GM20431 (cell line): ENCODE data around the gene RUVBL2.

Experiments used
- in situ Hi-C: fragments of 300-500 bp; cut with MseI, MboI; formaldehyde crosslinking; loops from one replicate; pipeline ENCODE4 v1.15.0; 2020; ENCODE audit warnings: low sequenced_read_pairs; ENCODE audit not compliant: unreplicated experiment

RUVBL2 gene

DNA sequence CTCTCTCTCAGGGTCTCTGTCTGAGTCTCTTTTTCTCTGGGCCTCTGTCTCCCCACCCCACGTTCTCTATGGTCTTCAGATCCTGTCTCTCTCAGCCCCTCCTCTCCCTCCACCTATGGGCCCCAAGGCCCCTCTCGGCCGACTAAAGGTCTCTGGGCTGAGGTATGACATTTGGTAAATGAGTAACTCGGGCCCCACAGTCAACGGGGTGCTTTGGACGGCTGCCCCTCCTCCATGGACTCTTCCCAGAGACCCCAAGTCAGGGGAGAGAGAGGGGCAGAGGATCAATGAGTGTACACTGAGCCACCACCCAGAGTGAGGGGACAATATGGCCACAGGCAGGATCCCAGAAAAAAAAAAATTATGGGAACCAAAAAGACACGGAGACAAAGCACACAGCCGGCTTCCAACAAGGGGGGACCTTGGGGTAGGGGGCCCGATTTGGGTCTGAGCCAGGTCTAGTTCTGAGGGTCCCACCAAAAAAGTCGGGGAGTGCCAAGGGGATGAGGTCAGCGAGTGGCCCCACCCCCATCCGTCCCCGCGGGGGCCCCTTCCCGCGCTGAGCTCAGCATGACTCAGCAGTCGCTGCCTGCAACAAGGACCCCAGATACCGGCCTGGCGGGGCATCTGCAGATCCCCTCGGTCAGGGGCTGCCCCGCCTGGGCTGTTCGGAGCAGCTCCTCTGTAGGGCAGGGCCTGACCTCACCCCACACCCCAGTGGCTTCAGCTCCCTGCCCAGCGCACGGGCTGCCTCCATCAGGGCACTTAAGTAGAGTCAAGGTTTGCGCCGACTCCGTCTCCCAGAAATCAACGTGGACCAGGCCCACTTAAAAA lies 30.1 kb upstream of the RUVBL2 start:
- in situ Hi-C loops: no loop called here

DNA sequence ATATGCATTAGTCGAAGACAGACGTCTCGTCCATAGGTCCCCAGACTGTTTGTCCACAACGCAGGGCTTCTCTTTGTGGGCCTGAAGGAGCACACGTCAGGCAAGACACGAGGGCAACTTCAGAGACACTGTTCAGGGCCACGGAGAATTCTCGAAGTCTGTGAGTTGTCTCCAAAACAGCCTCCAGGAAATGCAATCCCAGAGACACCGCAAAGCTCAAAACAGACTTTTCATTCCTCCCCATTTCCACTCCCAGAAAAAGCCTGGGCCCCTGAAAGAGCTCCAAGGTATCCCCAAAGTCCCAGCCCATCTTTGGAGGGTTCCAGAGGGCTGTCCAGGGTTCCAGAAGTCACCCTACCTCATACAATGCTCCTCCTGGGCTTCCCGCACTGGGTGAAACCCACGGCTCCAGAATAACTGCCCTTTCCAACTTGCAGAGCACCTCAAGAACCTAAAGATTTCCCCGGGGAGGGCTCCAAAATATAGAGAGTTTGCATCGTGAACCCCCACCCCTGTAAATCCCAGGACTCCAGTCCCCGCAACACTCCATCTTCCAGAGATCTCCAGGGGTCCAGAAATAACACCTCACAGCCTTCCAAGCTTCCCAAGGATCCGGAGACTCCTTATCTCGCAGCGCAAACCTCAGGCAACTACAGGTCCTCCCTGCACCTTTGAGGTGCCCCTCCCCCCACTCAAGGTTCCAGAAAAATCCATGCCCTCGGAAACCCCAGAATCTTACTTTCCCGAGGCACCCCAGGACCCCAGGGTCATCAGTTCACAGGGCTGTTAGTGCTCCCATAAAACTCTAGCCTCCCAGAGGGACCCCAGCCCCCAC lies 29.3 kb upstream of the RUVBL2 start:
- in situ Hi-C loops: no loop called here

DNA sequence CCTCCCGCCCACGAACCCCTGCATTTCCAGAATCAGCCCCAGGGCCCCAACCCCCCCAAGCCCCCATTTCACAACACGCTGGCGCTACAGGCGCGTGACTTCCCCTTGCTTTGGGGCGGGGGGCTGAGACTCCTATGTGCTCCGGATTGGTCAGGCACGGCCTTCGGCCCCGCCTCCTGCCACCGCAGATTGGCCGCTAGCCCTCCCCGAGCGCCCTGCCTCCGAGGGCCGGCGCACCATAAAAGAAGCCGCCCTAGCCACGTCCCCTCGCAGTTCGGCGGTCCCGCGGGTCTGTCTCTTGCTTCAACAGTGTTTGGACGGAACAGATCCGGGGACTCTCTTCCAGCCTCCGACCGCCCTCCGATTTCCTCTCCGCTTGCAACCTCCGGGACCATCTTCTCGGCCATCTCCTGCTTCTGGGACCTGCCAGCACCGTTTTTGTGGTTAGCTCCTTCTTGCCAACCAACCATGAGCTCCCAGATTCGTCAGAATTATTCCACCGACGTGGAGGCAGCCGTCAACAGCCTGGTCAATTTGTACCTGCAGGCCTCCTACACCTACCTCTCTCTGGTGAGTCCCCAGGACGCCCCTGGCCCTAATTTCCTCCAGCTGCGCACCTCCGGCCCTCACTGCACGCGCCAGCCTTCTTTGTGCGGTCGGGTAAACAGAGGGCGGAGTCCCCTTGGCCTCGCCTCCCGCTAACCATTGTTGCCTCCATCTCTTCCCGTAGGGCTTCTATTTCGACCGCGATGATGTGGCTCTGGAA lies 28.5 kb upstream of the RUVBL2 start, which contains the start of gene FTL:
TSS of gene FTL (plus strand) at position 270 of the 766 bp plus-strand sequence. CDS start at position 469, 199 bp downstream.
- in situ Hi-C loops: no loop called here

DNA sequence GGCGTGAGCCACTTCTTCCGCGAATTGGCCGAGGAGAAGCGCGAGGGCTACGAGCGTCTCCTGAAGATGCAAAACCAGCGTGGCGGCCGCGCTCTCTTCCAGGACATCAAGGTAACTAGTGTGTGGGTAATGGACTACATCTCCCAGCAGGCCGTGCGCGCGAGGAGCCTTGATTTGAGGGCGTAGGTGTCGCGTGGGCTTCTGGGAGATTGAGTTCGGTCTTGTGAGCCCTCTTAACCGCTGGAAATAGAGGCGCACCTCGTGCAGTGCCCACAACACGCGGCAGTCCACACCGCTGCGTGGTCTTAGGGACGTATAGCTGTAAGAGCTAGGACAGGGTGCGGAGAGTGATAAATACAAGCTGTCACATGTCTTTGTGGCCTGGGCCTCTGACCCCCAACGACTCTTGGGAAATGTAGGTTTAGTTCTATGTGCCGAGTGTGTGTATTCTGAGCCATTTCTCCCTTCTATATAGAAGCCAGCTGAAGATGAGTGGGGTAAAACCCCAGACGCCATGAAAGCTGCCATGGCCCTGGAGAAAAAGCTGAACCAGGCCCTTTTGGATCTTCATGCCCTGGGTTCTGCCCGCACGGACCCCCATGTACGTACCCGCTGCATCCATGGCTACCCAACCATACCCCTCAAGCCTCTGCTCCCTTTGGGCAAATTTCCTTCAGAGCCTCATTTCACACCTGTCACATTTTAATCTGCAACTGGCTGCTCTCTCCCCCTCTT lies 27.7 kb upstream of the RUVBL2 start:
- in situ Hi-C loops: no loop called here

DNA sequence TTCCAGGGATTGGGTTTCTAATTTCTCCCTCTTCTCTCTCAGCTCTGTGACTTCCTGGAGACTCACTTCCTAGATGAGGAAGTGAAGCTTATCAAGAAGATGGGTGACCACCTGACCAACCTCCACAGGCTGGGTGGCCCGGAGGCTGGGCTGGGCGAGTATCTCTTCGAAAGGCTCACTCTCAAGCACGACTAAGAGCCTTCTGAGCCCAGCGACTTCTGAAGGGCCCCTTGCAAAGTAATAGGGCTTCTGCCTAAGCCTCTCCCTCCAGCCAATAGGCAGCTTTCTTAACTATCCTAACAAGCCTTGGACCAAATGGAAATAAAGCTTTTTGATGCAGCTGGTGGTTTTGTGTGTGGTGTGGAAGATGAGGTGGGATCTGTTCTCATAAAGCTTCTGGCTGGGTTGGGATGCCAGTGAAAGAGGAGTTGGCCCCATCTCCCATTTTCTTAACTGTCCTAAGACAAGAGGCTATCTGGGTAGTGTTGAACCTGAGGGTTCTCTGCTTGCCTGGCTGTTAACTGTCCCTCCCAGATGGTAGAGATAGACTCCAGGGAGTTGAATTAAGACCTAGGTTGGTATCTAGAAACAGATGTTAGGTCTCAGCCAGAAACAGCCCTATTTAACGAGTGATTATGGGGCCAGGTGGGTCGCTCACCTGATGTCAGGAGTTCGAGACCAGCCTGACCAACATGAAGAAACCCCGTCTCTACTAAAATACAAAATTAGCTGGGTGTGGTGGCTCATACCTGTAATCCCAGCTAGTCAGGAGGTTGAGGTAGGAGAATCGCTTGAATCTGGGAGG lies 26.9 kb upstream of the RUVBL2 start:
- in situ Hi-C loops: no loop called here

DNA sequence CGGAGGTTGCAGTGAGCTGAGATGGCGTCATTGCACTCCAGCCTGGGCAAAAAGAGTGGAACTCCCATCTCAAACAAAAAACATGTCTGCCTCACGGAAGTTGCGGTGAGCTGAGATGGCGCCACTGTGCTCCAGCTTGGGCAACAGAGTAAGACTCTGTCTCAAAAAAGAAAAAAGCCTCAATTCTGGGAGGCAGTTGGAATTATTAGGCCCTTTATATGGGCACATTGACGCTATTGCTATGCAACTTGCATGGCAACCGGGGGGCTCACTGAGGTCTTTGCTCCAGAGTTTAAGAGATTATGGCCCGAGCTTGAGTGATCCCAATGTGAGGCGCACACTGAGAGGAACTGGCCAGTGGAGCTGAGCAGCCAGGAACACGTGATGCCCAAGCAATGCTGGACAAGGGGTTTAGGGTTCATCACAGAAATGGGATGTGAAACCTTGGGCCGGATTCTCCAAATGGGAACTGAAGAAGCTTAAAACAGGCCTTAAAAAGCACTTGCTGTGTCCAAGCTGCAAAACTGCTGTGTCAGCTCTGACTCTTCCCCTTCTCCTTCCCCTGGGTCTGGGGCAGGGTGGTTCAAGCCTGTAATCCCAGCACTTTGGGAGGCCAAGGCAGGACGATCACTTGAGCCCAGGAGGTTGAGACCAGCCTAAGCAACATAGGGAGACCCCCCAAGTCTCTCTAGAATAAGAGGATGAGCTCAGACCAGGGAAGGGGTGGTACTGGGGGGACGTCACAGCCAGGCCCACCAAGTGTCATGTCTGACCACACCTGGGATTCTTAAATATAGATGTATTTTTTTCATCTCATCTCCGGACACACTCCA lies 26.1 kb upstream of the RUVBL2 start:
- in situ Hi-C loops: no loop called here

DNA sequence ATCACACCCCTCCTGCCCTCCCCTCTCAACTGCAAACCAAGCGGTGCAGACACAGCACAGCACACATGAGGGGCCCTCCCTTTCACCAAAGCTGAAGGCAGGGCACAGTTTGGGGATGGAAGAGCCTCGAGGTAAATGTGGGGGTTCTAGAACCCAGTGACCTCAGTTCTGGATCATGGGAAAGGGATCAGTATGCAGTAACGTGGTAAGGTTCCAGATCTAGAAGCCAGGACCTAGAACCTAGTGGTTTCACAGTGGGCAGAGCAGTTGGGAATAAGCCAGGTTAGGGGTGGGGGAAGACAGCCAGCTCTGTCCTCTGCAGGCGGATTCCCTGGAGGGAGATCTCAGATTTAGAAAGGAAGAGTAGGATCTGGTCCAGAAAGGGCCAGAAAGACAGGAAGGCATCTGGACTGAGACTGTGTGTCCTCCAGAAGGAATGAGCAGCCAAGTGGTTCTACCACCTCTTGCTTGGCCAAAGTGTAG lies 25.5 kb upstream of the RUVBL2 start:
- in situ Hi-C loops: no loop called here

DNA sequence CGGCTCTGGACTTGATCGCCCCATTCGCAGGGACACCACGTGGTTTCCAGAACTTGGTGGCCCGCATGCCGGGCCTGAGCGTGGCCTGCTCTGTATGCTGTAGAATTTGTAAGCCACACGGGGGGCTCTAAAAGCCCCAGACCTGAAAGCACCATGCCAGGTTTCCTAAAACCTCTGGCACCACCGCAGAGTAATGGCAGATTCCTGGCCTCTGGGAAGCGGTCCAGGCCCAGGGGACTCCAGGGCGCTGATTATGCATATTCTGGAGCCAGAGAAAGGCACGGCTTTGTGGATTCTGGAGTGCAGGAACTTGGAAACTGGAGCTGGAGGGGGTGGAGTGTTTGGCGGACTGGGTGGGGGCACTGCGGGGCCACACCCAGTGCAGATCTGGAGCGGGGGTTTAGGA lies 24.9 kb upstream of the RUVBL2 start:
- in situ Hi-C loops: no loop called here

DNA sequence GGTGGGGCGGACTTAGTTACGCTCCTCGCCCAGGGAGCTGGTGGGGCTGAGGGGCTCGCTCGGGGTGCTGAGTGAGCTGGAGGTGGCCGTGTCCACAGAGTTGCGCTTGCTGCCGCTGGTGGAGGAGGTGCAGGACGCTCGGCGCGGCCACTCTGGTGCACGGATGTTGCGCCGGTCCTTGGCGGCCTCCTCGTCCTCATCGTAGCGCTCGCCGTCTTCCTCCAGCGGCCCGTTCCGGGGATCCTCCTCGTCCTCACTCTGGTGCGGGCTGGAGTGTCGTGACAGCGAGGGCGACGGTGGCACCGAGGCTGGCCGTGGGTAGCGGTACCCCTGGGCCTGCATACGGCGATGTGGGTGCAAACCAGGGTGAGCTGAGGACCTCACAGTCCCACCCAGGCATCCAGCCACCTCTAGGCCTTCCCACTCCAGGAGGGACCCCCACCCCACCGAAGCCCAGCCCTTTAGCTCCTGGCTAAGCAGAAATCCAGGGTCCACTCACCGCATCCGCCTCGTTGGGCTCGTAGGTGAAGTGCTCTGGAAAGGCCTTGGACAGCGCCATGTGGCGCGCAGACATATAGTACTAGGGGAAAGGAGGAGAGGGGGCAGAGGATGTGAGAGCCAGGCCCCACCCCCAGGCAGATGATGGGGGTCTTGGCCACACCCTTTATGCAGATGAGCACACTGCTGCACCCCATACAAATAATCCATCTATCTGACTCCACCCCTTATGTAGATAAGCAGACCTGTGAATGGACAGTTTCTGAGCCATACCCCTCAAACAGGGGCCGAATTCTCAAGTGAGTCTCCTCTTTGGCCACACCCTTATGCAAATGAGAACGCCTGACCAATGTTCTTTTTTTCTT lies 24.2 kb upstream of the RUVBL2 start:
- in situ Hi-C loops: no loop called here

DNA sequence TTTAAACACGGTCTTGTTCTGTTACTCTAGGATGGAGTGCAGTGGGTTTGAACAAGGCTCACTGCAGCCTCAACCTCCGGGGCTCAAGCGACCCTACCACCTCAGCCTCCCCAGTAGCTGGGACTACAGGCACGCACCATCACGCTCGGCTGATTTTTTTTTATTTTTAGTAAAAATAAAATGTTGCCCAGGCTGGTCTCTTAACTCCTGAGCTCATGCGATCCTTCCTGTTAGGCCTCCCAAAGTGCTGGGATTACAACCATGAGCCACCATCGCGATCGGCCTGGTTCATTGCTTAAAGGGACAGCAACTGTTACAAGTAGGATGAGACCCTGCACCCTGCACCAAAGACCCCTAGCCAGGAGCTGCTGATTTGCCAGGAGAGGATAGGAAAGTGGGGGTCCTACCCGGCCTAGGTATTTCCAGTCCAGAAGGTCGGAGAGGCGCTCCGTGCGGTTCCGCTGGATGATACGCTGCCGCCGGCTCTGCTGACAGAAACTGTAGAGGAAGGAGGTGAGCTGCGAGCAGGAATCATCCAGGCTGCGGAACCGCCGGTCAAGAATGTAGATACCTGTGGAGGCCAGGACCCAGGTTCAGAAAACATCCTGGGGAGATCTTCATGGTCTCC lies 23.4 kb upstream of the RUVBL2 start:
- in situ Hi-C loops: no loop called here

DNA sequence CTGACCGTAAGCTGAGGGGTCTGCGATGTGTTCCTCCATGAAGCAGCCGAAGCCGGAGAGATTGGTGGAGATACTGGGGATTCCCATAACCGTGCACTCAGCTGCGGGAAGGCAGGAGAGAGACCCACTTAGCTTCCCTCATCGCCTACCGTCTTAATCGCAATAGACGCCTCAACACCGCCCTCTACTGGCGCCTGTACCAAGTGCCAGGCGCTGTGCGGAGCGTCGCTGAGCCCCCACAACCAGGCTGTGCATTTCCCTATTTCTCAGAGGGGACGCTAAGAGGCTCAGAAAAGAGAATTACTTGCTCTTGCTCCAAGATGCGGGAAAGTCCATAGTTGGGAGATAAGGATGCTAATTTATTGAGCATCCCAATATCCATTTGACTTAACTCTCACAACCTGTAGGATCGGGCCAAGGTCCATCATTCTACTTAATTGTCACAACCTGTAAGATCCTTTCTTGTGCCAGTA lies 22.7 kb upstream of the RUVBL2 start:
- in situ Hi-C loops: no loop called here

DNA sequence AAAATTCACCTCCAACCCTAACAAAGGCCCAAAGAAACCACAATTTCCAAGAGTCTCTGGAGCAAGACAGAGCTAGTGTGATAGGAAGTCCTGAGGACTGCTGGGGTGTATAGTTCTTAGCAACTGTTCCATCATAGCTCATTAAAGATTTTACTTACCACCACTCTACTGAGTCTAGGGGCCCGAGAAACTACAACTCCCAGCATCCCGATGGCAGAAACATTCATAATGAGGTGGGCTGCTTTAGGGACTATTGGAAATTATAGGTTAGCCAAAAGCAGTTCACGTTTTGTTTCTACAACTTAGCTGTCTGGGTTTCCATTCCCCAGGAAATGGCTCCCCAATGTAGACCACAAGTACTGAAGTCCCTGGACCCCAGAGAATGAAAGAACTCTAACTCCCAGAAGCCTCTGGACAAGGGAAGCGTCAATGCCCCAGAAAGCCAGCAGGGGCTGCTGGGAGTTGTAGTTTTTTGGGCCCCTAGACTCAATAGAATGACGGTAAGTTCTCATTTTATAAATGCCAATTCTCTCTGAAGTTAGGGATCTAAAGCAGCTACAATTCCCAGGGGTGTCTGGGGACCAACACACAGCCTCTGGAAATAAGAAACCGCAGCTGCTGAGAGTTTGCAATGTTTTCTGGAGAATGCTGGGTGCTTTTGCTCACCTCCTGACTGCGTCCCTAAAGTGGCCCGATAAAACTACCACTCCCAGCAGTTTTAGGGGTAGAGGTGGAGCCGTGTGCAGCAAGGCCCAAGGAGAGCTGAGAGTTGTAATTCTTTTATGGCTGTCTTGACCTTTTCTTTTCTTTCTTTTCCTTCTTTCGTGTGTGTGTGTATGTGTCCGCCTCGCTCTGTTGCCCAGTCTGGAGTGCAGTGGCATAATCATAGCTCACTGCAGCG lies 17.5 kb upstream of the RUVBL2 start:
- in situ Hi-C loops: no loop called here

DNA sequence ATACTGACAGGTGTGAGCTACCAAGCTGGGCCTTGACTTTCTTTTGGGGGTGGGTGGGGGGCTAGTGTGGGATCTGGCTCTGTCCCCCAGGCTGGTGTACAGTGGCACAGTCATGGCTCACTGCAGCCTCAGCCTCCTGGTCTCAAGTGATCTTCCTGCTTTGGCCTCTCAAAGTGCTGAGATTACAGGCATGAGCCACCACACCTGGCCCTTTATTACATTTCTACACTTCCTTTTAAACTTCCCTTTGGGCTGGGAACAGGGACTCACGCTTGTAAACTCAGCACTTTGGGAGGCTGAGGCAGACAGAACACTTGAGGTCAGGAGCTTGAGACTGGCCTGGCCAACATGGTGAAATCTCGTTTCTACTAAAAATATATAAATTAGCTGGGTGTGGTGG lies 16.6 kb upstream of the RUVBL2 start:
- in situ Hi-C loops: no loop called here

DNA sequence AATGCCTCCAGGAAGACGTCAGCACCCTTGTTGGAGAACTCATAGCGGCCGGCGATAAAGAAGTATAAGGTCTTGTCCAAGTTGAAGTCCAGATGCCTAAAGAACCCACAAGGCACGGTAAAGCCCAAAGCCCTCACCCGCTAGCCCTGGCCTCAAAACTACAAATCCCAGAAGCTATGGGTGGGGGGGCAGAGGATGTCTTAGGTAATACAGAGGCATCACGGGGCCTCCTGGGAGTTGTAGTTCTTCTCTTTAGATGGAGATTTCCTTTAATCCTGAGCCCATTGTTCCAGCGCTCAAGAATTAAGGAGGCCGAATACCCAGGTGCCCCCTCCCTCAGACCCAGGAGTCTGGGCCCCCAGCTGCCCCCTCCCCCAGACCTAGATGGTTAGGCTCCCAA lies 11.4 kb upstream of the RUVBL2 start:
- in situ Hi-C loops: no loop called here

DNA sequence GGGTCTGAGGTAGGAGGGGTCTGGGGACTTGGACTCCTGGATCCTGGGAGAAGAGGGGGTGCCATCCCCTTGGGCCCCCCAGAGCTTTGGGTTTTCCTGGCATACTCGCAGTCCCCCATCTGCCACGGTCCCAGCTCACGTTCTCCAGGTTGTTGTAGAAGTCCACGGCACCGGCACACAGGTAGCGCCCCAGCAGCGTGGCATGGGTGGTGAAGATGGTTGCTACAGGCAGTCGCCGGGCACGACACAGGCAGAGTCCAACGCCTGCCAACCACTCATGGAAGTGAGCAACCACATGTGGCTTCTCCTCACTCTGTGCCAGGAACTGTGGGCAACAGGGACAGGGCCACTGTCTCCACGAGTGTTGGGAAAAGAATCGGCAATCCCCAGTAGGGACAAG lies 8.0 kb upstream of the RUVBL2 start:
- in situ Hi-C loops: no loop called here

DNA sequence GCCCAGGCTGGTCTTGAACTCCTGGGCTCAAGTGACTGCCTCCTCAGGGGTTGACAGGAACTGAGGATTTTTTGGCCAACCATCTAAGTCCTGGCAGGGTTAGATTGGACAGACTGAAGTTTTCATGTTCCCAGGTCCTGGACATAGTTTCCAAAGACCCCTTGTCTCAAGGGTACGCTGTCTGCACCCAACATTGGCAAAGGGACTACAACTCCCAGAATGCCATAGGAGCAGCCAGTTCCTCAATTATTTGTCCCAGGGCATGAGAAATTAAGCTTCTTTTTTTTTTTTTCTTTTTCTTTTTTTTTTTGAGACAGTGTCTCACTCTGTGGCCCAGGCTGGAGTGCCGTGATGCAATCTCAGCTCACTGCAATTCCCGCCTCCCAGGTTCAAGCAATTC lies 7.5 kb upstream of the RUVBL2 start:
- in situ Hi-C loops: no loop called here
